ENCODE data around the gene TMEM108. TPM values are rescaled to one million over a fixed set of nuclear protein-coding genes. Genes with fewer than 3 reads are reported as not detected.

Gene TMEM108
- total RNA-seq, 1 experiment from 2014 or later = not detected

DNA sequence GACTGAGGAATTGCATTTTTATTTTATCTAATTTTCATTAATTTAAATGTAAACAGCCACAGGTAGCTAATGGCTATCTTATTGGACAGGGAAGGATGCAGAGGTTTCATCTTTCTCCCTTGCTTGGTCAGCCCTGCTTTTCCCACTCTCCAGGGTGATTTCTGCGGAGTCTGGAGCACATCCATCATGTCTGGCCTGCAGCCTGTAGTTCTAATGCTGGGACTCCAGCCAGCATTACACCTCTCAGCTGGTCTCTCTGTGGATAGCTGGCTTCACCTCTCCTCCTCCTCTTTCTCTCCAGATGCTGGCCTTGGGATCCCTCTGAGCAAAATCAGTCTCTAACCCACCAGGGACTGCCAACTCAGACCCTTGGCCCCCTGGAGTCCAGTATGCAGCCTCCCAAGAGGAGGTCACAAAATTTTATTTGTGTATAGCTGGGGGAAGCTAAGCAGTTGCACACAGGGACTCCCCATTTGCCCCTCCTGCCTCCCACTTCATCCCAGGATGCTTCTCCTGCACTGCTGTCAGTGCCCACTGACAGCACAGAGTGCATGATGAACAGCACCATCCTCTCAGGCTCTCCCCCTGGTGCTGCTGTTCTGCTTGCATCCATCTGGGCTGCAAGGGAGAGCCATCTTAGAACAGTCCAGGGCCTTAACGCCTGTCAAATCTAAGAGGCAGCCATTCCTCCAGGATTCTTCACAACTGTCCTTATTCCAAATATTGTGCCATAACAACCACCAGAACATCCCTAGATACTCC lies 363.4 kb downstream of the TMEM108 start:
- CTCF ChIA-PET = no interaction called here
- intact Hi-C loops (cut with micrococcal nuclease) = no loop called here

More for the DNA sequence above, 363.4 kb downstream of the TMEM108 start:
- Histone ChIP-seq H3K36me3 (ENCODE audit: control insufficient read depth in 1 of 2, insufficient read depth in 2 of 2, low read length in 2 of 2) (no peaks in the 10 kb centered on the region), H3K27me3 (ENCODE audit: insufficient read depth, low read length) (peaks cover 38% of the 10 kb centered on the region), H3K4me2 (ENCODE audit: low read length) (no peak overlapping the region), H3K27ac (ENCODE audit: low read depth, low read length) (no peak overlapping the region), H3K9me2 (ENCODE audit: insufficient read depth) (no peaks in the 10 kb centered on the region), H2AFZ (ENCODE audit: low read depth, low read length, poor library complexity, severe bottlenecking) (no peak overlapping the region), H3K4me3 (replicated peaks in 1 of 2; ENCODE audit: low read depth in 1 of 2, low read length in 2 of 2) (no peak overlapping the region), H3K4me1 (ENCODE audit: control insufficient read depth in 1 of 2, insufficient read depth in 2 of 2, low read length in 2 of 2) (no peaks in the 10 kb centered on the region), H3K79me2 (ENCODE audit: insufficient read depth, low read length) (no peaks in the 10 kb centered on the region), H3K9me3 (ENCODE audit: control insufficient read depth in 1 of 2, insufficient read depth in 1 of 2, low read depth in 1 of 2, low read length in 2 of 2) (no peaks in the 10 kb centered on the region), H3K9ac (ENCODE audit: low read length) (no peak overlapping the region), H4K20me1 (ENCODE audit: insufficient read depth) (no peaks in the 10 kb centered on the region)
- no peak for TF ChIP-seq ATF3 (IDR thresholded peaks at IDR 0.05)
- no peak for TF ChIP-seq SRF (IDR thresholded peaks at IDR 0.05; ENCODE audit: low read depth)
- no peak for TF ChIP-seq SIN3A (IDR thresholded peaks at IDR 0.05; ENCODE audit: low read depth)
- no peak for TF ChIP-seq ZNF274 (IDR thresholded peaks at IDR 0.05; ENCODE audit: low read depth, low read length)
- no peak for TF ChIP-seq FOSL1 (IDR thresholded peaks at IDR 0.05; ENCODE audit: low read depth)
- no peak for TF ChIP-seq ELF1 (IDR thresholded peaks at IDR 0.05; ENCODE audit: borderline replicate concordance, low read depth)
- TF ChIP-seq, protein P1, sequence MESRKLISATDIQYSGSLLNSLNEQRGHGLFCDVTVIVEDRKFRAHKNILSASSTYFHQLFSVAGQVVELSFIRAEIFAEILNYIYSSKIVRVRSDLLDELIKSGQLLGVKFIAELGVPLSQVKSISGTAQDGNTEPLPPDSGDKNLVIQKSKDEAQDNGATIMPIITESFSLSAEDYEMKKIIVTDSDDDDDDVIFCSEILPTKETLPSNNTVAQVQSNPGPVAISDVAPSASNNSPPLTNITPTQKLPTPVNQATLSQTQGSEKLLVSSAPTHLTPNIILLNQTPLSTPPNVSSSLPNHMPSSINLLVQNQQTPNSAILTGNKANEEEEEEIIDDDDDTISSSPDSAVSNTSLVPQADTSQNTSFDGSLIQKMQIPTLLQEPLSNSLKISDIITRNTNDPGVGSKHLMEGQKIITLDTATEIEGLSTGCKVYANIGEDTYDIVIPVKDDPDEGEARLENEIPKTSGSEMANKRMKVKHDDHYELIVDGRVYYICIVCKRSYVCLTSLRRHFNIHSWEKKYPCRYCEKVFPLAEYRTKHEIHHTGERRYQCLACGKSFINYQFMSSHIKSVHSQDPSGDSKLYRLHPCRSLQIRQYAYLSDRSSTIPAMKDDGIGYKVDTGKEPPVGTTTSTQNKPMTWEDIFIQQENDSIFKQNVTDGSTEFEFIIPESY (IDR thresholded peaks at IDR 0.05; ENCODE audit: extremely low read depth, insufficient replicate concordance, low read length) = no peak
- no peak for TF ChIP-seq SP1 (IDR thresholded peaks at IDR 0.05; ENCODE audit: low read depth)
- no peak for TF ChIP-seq CTCF (IDR thresholded peaks at IDR 0.05 in 2 of 3, conservative IDR thresholded peaks at IDR 0.05 in 1 of 3; ENCODE audit: borderline replicate concordance in 1 of 3, insufficient read depth in 1 of 3, low read depth in 2 of 3, low read length in 2 of 3)
- no peak for TF ChIP-seq MAX (IDR thresholded peaks at IDR 0.05)
- TF ChIP-seq CBX3 (IDR thresholded peaks at IDR 0.05; ENCODE audit: low read depth) = no peak
- RAD21 ChIA-PET (ENCODE audit: low non-redundant PET in 1 of 2, low total read pairs in 2 of 2, uncharacterized antibody in 2 of 2, unreplicated experiment in 2 of 2) = no interaction called here
- POLR2A ChIA-PET = no interaction called here
- DNase-seq (ENCODE audit: low read depth, low spot score) = no peak
- no TSS peak for BruUV-seq (replicated peaks)
- no peak for ATAC-seq
